GM12872 (cell line): ENCODE measurements around the gene TOMM40L.

Experiments used
- CTCF ChIP-seq: IDR thresholded peaks from 3 replicates; pipeline ENCODE4 v1.5.1; 2011; ENCODE audit warnings: low read depth, mild to moderate bottlenecking, low read length, moderate library complexity; ENCODE audit not compliant: insufficient read depth

The TOMM40L gene

GRCh38 chr1:161185282-161185682 is 40.6 kb upstream of the TOMM40L start:
- no peak for TF ChIP-seq CTCF

GRCh38 chr1:161185732-161186311 is 40.0 kb upstream of the TOMM40L start:
- TF ChIP-seq CTCF = no peak

DNA sequence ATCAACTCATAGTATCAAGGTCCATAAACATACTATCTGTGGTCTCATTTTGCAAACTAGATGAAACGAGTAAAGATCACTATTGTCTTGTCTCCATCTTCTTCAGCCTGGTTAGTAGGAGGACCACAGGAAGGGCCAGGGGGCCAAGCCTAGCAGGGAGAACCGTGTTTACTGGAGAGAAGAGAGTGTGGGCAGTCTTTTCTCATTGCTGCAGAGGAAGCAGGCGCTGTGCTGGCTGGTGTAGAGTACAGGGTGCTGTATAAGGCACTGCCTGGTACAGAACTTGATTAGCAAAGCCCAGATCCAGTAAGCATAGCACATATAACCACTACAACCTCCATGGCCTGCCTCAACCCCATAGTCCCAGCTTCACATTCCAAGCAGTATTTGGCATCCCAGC is 38.5 kb upstream of the TOMM40L start:
- TF ChIP-seq CTCF = no peak

DNA sequence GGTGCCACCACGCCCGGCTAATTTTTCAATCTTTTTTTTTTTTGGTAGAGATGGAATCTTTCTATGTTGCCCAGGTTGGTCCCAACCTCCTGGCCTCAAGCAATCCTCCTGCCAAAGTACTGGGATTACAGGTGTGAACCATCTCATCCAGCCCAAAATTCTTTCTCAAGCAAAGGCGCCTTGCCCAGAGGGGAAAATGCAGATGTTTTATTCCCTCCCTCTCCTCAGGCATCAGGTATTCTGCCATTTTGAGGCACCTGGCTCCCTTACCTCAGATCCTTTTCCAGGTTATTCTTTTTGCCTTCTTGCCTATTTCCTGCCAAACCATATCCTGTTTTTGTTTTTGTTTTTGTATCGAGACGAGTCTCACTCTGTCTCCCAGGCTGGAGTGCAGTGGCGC is 37.5 kb upstream of the TOMM40L start:
- no peak for TF ChIP-seq CTCF

DNA sequence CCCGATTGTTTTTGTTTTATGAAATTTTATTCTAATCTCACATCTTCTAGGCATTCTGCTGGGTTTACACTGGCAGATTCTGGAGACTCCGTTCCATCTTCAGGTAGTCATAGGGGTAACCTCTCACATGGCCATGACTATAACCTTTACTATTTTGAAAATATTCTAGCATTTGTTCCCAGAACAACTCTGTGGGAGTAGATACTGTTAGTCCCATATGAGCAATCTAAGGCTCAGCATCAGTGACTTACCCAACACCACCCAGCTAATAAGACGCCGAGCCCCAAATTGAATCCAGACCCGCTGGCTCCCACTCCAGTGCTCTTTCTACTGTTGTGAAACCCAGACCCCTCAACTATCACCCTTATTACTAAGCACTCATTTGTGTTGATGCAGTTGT is 36.8 kb upstream of the TOMM40L start:
- TF ChIP-seq CTCF = no peak

DNA sequence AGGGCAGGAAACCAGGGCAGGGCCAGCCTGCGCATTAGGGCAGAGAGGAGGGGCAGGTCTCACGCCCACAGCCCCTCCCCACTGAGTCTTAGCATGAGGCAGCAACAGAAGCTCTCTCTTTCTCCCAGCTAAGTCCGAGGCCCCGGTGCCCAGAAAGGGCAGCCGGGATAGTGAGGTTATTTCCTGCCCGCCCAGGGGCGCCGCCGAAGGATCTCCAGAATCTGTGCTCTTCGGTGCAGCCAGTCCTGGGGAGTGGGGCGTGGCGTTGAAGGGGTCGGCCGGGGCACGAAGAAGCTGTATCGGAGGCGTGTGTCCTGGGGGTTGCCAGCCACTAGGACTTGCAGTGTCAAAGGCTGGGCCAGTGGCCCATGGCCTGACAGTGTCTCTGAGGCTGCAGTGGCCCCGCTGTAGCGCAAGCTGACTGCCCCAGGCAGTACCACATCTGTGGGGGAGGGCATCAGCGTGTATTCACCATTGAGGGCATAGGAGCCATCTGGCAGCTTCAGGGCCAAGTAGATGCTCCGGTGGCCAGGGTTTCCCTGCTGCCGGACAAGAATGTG is 34.8 kb upstream of the TOMM40L start:
- no peak for TF ChIP-seq CTCF

DNA sequence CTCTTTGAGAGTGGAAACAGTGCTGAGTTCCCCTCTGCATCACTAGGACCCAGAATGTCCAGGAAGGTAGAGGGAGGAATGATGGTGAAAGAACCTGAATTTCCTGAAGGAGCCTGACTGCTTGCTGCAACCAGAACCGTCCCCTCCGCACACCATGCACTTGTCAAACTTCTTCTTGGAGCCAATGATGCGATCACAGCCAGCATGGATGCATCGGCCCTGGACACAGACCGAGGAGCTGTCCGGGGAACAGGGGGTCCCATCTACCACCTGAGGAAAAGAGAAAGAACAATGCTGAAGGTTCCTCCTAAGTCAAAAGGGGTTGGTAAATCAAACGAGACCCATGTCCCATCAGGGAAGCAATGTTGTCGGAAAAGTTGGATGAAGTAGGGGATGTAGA is 33.9 kb upstream of the TOMM40L start:
- TF ChIP-seq CTCF = no peak
